KMS-11 (cell line): ENCODE measurements around the gene PYDC1.

Experiments used
- H2AFZ ChIP-seq: fragments of 200-600 bp; sonication (generic); 2 replicates; pipeline ENCODE4 v1.6.1; 2016; ENCODE audit warnings: antibody characterized with exemption, mixed run types, low read depth
- H3K27ac ChIP-seq: fragments of 200-600 bp; sonication (generic); 2 replicates; pipeline ENCODE4 v1.6.1; 2016; ENCODE audit warnings: mild to moderate bottlenecking, mixed run types
- H3K27me3 ChIP-seq: fragments of 200-600 bp; sonication (generic); 2 replicates; pipeline ENCODE4 v1.6.1; 2017; ENCODE audit warnings: mild to moderate bottlenecking, low read depth, mixed run types, moderate library complexity; ENCODE audit not compliant: insufficient read depth
- H3K36me3 ChIP-seq: fragments of 200-600 bp; sonication (generic); 2 replicates; pipeline ENCODE4 v1.6.1; 2017; ENCODE audit warnings: mild to moderate bottlenecking, mixed run types; ENCODE audit not compliant: insufficient read depth
- H3K4me1 ChIP-seq: fragments of 200-600 bp; sonication (generic); 2 replicates; pipeline ENCODE4 v1.6.1; 2016; ENCODE audit warnings: mild to moderate bottlenecking, low read depth, mixed run types; ENCODE audit not compliant: poor library complexity, severe bottlenecking
- H3K4me2 ChIP-seq: fragments of 200-600 bp; sonication (generic); 2 replicates; pipeline ENCODE4 v1.7.0; 2016; ENCODE audit warnings: mild to moderate bottlenecking, mixed run types
- H3K4me3 ChIP-seq: fragments of 200-600 bp; sonication (generic); IDR thresholded peaks from 2 replicates; pipeline ENCODE4 v1.6.1; 2017; ENCODE audit warnings: low read depth, low read length, mixed read lengths; ENCODE audit not compliant: insufficient read depth
- H3K79me2 ChIP-seq: fragments of 200-600 bp; sonication (generic); 2 replicates; pipeline ENCODE4 v1.6.1; 2016; ENCODE audit warnings: low read depth, mixed run types; ENCODE audit not compliant: insufficient read depth
- H3K9ac ChIP-seq: fragments of 200-600 bp; sonication (generic); 2 replicates; pipeline ENCODE4 v1.6.1; 2016; ENCODE audit warnings: mild to moderate bottlenecking, mixed run types
- H4K20me1 ChIP-seq: fragments of 200-600 bp; sonication (generic); 2 replicates; pipeline ENCODE4 v1.6.1; 2016; ENCODE audit warnings: mild to moderate bottlenecking, mixed run types; ENCODE audit not compliant: insufficient read depth
- TF ChIP-seq, protein P1 (sequence below): fragments of 200-600 bp; sonication (generic); conservative IDR thresholded peaks from 2 replicates; pipeline ENCODE4 v1.6.1; 2017; ENCODE audit warnings: low read depth, mild to moderate bottlenecking, antibody characterized with exemption, low read length, moderate library complexity, mixed read lengths

PYDC1 gene

DNA sequence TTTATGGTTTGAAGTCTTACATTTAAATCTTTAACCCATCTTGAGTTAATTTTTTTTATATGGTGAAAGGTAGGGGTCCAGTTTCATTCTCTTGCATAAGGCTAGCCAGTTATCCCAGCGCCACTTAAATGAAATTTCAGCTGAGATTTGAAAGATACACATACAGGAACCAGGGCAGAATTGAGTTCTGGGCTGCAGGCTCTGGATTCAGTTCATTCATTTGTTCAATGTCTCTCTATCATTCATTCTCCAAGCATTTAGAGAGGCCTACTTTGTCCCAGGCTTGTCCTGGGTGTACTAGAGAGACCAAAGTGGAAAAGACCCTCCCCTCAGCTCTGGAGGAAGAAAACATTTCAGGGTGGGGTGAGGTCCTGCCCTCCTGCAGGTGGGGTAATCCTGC lies 3.6 kb downstream of the PYDC1 start:
- Histone ChIP-seq H3K36me3 (no peaks in the 10 kb centered on the region), H3K4me2 (peak overlapping the region; percentile 31; the same call in 1 of the 2 replicates), H3K27ac (0 out of 2 replicates have a peak overlapping the region, but pooled peaks have one; percentile 51), H2AFZ (peak overlapping the region; percentile 19; the same call in 1 of the 2 replicates), H3K4me1 (peaks cover 3% of the 10 kb centered on the region), H3K27me3 (no peaks in the 10 kb centered on the region), H4K20me1 (no peaks in the 10 kb centered on the region), H3K4me3 (no peak overlapping the region), H3K79me2 (no peaks in the 10 kb centered on the region), H3K9ac (peak overlapping the region; percentile 66; the same call in 1 of the 2 replicates)
- TF ChIP-seq, protein P1, sequence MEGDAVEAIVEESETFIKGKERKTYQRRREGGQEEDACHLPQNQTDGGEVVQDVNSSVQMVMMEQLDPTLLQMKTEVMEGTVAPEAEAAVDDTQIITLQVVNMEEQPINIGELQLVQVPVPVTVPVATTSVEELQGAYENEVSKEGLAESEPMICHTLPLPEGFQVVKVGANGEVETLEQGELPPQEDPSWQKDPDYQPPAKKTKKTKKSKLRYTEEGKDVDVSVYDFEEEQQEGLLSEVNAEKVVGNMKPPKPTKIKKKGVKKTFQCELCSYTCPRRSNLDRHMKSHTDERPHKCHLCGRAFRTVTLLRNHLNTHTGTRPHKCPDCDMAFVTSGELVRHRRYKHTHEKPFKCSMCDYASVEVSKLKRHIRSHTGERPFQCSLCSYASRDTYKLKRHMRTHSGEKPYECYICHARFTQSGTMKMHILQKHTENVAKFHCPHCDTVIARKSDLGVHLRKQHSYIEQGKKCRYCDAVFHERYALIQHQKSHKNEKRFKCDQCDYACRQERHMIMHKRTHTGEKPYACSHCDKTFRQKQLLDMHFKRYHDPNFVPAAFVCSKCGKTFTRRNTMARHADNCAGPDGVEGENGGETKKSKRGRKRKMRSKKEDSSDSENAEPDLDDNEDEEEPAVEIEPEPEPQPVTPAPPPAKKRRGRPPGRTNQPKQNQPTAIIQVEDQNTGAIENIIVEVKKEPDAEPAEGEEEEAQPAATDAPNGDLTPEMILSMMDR = no peak

DNA sequence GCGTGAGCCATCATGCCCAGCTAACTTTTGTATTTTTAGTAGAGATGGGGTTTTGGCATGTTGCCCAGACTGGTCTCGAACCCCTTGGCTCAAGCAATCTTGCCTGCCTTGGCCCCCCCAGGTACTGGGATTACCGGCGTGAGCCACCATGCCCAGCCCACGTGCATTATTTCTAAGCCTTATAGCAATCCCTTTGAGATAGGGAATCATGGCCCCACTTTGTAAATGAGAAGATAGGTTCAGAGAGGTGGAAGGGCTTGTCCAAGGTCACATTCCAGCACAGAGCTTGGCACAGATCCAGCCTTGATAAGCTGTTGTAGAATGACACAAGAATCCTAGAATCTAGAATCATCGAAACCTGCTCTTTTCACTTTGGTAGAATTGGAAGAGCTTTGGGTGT lies 10.2 kb downstream of the PYDC1 start:
- TF ChIP-seq, protein P1 = no peak
- Histone ChIP-seq H4K20me1 (no peaks in the 10 kb centered on the region), H3K27me3 (no peaks in the 10 kb centered on the region), H3K4me2 (no peak overlapping the region), H3K79me2 (no peaks in the 10 kb centered on the region), H3K4me3 (no peak overlapping the region), H3K9ac (no peak overlapping the region), H3K4me1 (peaks cover 6% of the 10 kb centered on the region), H3K27ac (no peak overlapping the region), H2AFZ (no peak overlapping the region), H3K36me3 (no peaks in the 10 kb centered on the region)

DNA sequence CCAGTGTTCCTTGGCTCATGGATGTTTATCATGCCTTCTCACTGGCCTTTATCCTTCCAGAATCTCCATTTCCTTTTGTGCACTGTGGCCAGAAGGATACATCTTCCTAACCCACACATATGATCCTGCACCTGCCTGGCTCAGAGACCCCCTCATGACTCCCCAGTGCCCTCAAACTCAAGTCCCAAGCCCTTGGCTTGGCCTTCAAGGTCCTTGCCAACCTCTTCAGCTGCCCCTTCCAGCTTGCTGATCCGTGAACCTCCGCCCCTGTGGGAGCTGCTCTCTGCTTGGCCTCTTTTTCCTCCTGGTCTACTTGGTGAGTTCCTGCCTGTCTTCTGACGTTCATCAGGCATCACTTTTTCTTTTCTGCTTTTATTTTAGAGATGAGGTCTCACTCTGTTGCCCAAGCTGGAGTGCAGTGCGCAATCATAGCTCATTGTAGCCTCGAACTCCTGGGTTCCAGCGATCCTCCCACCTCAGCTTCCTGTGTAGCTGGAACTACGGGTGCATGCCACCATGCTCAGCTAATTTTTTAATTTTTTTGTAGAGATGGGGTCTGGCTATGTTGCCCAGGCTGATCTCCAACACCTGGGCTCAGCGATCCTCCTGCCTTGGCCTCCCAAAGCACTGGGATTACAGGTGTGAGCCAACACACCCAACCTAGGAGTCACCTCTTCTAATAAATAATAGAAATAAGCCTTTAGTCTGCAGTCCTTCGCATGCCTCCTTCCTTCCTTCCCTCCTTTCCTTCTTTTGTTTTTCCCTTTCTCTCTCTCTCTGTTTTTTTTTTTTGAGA lies 11.9 kb downstream of the PYDC1 start:
- Histone ChIP-seq H3K79me2 (no peaks in the 10 kb centered on the region), H3K4me3 (no peak overlapping the region), H4K20me1 (no peaks in the 10 kb centered on the region), H3K27me3 (no peaks in the 10 kb centered on the region), H3K27ac (no peak overlapping the region), H3K9ac (no peak overlapping the region), H3K4me1 (peaks cover 23% of the 10 kb centered on the region), H2AFZ (no peak overlapping the region), H3K36me3 (no peaks in the 10 kb centered on the region), H3K4me2 (no peak overlapping the region)
- TF ChIP-seq, protein P1 = no peak

DNA sequence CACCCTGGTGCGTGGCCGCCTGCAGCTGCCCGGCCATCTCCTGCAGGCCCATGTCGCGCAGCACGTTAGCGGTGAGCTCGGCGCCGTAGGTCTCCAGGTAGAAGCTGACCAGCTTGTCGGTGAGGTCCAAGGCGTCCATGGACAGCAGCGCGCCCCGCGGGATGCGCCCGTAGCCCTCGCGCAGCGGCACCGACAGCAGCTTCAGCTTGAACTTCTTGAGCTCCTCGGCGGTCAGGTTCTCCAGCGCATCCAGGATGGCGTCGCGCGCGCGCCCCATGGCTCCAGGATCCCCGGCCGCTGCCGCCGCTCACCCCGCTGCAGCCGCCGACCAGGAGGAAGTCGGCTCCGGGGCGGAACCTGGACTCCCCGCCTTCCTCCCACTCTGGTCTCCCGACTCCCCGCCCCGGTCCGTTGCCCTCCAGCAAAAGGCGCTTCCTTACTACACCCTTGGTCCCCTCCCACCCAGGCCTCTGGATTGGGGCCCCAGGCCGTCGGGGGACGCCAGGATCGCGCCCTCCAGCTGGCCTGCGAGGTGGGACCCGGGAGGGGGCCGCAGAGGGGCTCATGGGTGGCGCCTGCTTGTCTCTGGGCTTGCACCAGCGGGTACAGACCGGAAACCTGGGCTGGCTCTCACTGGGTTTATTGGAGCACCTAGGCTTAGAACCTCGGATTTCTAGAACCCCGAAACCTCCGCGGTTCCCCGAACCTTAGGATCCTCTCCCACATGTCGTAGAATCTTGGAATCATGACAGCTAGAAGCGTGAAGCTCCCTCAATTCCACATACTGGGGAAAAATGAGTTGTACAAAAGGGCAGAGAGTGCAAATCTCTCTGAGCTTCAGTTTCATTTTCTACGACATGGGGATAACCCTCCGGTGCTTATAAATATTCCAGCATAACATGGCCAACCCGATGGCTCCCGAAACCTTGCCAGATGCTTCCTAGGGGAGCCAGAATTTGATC lies 14.2 kb downstream of the PYDC1 start, which contains the start of gene PYCARD:
Gene PYCARD, minus strand, starts transcription at position 347 of the 962 bp plus-strand sequence. Its CDS starts 70 bp downstream, at position 277.
- peak within 1 kb of the TSS; percentile 73 for H3K9ac ChIP-seq
- H3K4me1 ChIP-seq = peaks cover 35% of the 10 kb centered on the region
- H3K27ac ChIP-seq = peak within 1 kb of the TSS; percentile 66
- no peaks in the 10 kb centered on the region for H3K79me2 ChIP-seq
- peak within 1 kb of the TSS; percentile 77 for H3K4me2 ChIP-seq
- H3K36me3 ChIP-seq = no peaks in the 10 kb centered on the region
- H3K27me3 ChIP-seq = no peaks in the 10 kb centered on the region
- peak within 1 kb of the TSS; percentile 90 for H2AFZ ChIP-seq
- no peaks in the 10 kb centered on the region for H4K20me1 ChIP-seq
- no peak within 1 kb of the TSS for H3K4me3 ChIP-seq
- TF ChIP-seq, protein P1 = no peak
